ENCODE measurements around the gene ARRB2. TPM values are rescaled to one million over a fixed set of nuclear protein-coding genes. Genes with fewer than 3 reads are reported as not detected.

Gene ARRB2
- total RNA-seq, 6 experiments from 2014 or later, result 8.0 to 10.7 (median 9.1) TPM

DNA sequence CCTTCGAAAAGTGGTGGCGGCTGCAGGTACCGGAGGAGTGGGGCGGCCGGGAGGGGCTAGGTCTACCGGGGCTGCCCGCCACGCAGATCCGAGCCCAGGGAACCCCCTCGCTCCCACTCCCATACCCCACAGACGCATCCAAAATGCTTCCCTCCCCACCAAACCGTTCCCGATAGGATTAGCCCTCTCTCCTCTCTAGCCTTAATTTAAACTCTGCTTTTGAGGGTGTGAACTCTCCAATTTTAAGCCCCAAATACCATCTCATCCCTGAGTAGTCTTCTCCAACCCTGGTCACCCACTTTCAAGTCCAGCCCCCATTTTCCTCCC, 29.6 kb downstream of the ARRB2 start:
- Mint-ChIP-seq H3K9me3 (no peaks in the 10 kb centered on the region), H3K4me1 (ENCODE audit: low read depth) (peaks cover 15% of the 10 kb centered on the region), H3K4me3 (peak overlapping the region; percentile 74), H3K36me3 (ENCODE audit: low read depth) (no peaks in the 10 kb centered on the region), H3K27ac (no peak overlapping the region), H3K27me3 (ENCODE audit: insufficient read depth) (peaks cover 49% of the 10 kb centered on the region)
- DNase-seq, result no peak
- TF ChIP-seq, protein P1, sequence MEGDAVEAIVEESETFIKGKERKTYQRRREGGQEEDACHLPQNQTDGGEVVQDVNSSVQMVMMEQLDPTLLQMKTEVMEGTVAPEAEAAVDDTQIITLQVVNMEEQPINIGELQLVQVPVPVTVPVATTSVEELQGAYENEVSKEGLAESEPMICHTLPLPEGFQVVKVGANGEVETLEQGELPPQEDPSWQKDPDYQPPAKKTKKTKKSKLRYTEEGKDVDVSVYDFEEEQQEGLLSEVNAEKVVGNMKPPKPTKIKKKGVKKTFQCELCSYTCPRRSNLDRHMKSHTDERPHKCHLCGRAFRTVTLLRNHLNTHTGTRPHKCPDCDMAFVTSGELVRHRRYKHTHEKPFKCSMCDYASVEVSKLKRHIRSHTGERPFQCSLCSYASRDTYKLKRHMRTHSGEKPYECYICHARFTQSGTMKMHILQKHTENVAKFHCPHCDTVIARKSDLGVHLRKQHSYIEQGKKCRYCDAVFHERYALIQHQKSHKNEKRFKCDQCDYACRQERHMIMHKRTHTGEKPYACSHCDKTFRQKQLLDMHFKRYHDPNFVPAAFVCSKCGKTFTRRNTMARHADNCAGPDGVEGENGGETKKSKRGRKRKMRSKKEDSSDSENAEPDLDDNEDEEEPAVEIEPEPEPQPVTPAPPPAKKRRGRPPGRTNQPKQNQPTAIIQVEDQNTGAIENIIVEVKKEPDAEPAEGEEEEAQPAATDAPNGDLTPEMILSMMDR (IDR thresholded peaks at IDR 0.05), result no peak

DNA sequence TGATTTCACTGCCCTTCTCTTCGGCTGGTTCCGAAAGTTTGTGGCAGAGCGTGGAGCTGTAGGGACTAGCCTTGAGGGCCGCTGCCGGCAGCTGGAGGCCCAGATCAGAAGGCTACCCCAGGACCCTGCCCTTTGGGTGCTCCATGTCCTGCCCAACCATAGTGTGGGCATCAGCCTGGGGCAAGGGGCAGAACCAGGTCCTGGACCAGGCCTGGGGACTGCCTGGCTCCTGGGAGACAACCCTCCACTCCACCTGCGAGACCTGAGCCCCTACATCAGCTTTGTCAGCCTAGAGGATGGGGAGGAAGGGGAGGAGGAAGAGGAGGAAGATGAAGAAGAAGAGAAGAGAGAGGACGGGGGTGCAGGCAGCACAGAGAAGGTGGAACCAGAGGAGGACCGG, 30.2 kb downstream of the ARRB2 start:
- H3K36me3 Mint-ChIP-seq (ENCODE audit: low read depth), result no peaks in the 10 kb centered on the region
- peaks cover 15% of the 10 kb centered on the region for H3K4me1 Mint-ChIP-seq (ENCODE audit: low read depth)
- TF ChIP-seq, protein P1 (IDR thresholded peaks at IDR 0.05), result no peak
- H3K27ac Mint-ChIP-seq, result no peak overlapping the region
- H3K4me3 Mint-ChIP-seq, result peak overlapping the region; percentile 74; the same call in 1 of the 2 replicates
- no peaks in the 10 kb centered on the region for H3K9me3 Mint-ChIP-seq
- peaks cover 51% of the 10 kb centered on the region for H3K27me3 Mint-ChIP-seq (ENCODE audit: insufficient read depth)
- no peak for DNase-seq

DNA sequence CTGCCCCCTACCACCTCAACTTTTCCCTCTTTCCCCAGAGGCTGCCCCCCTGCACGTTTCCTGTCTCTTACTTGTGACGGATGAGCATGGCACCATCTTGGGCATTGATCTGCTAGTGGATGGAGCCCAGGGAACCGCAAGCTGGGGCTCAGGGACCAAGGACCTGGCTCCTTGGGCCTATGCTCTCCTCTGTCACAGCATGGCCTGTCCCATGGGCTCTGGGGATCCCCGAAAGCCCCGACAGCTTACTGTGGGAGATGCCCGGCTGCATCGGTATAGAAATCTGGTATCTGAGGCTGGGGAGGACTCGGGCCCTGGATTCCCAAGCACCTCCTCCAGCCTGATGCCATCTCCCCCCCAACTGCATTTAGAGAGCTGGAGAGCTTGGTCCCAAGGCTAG, 31.1 kb downstream of the ARRB2 start:
- Mint-ChIP-seq H3K9me3 (no peaks in the 10 kb centered on the region), H3K4me3 (no peak overlapping the region), H3K4me1 (ENCODE audit: low read depth) (peaks cover 8% of the 10 kb centered on the region), H3K36me3 (ENCODE audit: low read depth) (no peaks in the 10 kb centered on the region), H3K27me3 (ENCODE audit: insufficient read depth) (peaks cover 56% of the 10 kb centered on the region), H3K27ac (no peak overlapping the region)
- no peak for DNase-seq
- TF ChIP-seq, protein P1 (IDR thresholded peaks at IDR 0.05), result no peak

DNA sequence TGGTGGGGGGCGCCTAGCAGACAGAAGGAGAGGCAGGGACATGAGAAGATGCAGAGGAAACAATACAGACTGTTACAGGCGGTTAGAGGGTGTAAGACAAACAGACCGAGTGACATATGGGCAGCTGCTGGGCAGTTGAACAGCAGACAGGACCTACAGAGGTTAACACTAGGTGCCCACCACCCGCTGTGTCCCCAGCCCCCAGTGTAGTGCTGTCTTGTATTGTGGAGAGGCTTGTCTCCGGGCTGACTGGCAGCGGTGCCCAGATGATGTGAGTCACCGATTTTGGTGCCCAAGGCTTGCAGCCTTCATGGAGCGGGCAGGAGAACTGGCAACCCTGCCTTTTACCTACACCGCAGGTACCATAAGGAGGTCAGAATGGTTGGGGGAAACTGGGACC, 31.7 kb downstream of the ARRB2 start:
- Mint-ChIP-seq H3K27me3 (ENCODE audit: insufficient read depth) (peaks cover 56% of the 10 kb centered on the region), H3K4me1 (ENCODE audit: low read depth) (peaks cover 8% of the 10 kb centered on the region), H3K36me3 (ENCODE audit: low read depth) (no peaks in the 10 kb centered on the region), H3K9me3 (no peaks in the 10 kb centered on the region), H3K27ac (no peak overlapping the region), H3K4me3 (no peak overlapping the region)
- TF ChIP-seq, protein P1 (IDR thresholded peaks at IDR 0.05), result no peak
- DNase-seq, result no peak

DNA sequence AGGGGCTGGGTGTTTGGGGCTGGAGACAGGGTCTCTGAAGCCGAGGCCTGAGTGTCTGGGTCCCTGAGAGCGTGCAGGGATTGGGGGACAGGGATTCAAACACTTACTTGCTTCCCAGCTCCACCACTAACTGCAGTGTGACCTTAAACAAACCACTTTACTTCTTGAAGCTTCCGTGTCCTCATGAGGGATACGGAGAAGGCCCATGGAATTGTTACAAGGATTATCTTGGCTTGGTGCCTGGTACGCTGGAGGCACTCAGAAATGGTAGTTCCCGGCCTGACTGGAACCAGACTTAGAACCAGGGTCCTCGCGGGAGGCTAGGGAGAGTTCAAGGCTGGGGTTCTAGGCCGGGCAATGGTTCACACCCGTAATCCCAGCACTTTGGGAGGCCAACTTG, 32.2 kb downstream of the ARRB2 start:
- Mint-ChIP-seq H3K27ac (no peak overlapping the region), H3K9me3 (no peaks in the 10 kb centered on the region), H3K4me3 (no peak overlapping the region), H3K36me3 (ENCODE audit: low read depth) (no peaks in the 10 kb centered on the region), H3K27me3 (ENCODE audit: insufficient read depth) (peaks cover 56% of the 10 kb centered on the region), H3K4me1 (ENCODE audit: low read depth) (peaks cover 8% of the 10 kb centered on the region)
- no peak for DNase-seq
- TF ChIP-seq, protein P1 (IDR thresholded peaks at IDR 0.05), result no peak

DNA sequence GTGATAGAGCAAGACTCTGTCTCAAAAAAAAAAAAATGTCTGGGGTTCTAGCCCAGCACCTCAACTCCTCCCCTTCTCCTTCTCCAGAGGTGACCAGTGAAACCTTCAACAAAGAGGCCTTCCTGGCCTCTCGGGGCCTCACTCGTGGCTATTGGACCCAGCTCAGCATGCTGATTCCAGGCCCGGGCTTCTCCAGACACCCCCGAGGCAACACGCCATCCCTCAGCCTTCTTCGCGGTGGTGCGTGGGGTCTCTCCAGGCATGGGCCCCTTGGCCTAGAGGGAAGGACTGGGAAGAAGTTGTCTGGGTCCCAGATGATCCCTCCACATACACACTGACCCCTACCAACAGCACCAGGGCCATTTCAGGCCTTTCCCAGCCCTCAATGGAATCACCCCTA, 32.8 kb downstream of the ARRB2 start:
- H3K9me3 Mint-ChIP-seq, result no peaks in the 10 kb centered on the region
- H3K27ac Mint-ChIP-seq, result no peak overlapping the region
- H3K36me3 Mint-ChIP-seq (ENCODE audit: low read depth), result no peaks in the 10 kb centered on the region
- H3K4me1 Mint-ChIP-seq (ENCODE audit: low read depth), result peaks cover 7% of the 10 kb centered on the region
- peaks cover 55% of the 10 kb centered on the region for H3K27me3 Mint-ChIP-seq (ENCODE audit: insufficient read depth)
- TF ChIP-seq, protein P1 (IDR thresholded peaks at IDR 0.05), result no peak
- no peak overlapping the region for H3K4me3 Mint-ChIP-seq
- DNase-seq, result no peak
